Measurements from ENCODE around the gene DYNC1I1.

DNA sequence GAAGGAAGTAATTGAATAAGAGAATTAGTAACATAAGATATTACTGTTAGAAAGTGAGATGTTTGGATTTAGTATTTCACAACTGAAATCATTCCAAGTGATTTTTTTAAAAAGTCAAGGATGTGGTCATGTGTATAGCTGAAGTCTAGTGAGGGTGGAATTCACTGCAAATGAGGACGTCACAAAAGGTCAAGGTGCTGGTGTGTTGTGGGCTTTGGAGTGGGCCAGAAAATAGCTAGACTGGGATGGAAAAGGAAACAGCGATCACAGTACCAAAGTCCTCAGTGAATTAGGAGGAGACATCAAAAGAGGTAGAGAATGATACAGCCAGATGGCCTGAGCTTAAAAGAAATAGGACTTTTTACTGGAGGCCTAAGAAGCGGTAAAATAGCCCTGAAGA, 272.8 kb downstream of the DYNC1I1 start:
- TF ChIP-seq, protein P1, sequence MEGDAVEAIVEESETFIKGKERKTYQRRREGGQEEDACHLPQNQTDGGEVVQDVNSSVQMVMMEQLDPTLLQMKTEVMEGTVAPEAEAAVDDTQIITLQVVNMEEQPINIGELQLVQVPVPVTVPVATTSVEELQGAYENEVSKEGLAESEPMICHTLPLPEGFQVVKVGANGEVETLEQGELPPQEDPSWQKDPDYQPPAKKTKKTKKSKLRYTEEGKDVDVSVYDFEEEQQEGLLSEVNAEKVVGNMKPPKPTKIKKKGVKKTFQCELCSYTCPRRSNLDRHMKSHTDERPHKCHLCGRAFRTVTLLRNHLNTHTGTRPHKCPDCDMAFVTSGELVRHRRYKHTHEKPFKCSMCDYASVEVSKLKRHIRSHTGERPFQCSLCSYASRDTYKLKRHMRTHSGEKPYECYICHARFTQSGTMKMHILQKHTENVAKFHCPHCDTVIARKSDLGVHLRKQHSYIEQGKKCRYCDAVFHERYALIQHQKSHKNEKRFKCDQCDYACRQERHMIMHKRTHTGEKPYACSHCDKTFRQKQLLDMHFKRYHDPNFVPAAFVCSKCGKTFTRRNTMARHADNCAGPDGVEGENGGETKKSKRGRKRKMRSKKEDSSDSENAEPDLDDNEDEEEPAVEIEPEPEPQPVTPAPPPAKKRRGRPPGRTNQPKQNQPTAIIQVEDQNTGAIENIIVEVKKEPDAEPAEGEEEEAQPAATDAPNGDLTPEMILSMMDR (IDR thresholded peaks at IDR 0.05), result no peak
- TF ChIP-seq EZH2 (IDR thresholded peaks at IDR 0.05), result no peak
